Mesothelial cell of epicardium (in vitro differentiated cells): ENCODE measurements around the gene OR10H2. TPM values are rescaled to one million over a fixed set of nuclear protein-coding genes. Genes with fewer than 3 reads are reported as not detected.

Experiments used
- DNase-seq, 2 experiments: peaks; one replicate each; pipeline ENCODE4 v3.0.0; 2021; ENCODE audit warnings: low spot score in 2 of 2; ENCODE audit not compliant: unreplicated experiment in 2 of 2
- H3K27ac Mint-ChIP-seq: 2 replicates; pipeline ENCODE4 v1.8.0; 2021; ENCODE audit warnings: mixed read lengths
- H3K27me3 Mint-ChIP-seq: 2 replicates; pipeline ENCODE4 v1.8.0; 2021; ENCODE audit warnings: low read depth, mixed read lengths
- H3K36me3 Mint-ChIP-seq: 2 replicates; pipeline ENCODE4 v1.8.0; 2021; ENCODE audit warnings: mixed read lengths
- H3K4me1 Mint-ChIP-seq: 2 replicates; pipeline ENCODE4 v1.8.0; 2021; ENCODE audit warnings: mixed read lengths
- H3K4me3 Mint-ChIP-seq: 2 replicates; pipeline ENCODE4 v1.8.0; 2021; ENCODE audit warnings: mild to moderate bottlenecking, moderate library complexity, mixed read lengths
- H3K9me3 Mint-ChIP-seq: 2 replicates; pipeline ENCODE4 v1.8.0; 2021; ENCODE audit warnings: mixed read lengths
- total RNA-seq: library from RNA; stranded (reverse); gene quantifications from 3 replicates; pipeline ENCODE4 v1.2.1, GENCODE V29; 2021
- TF ChIP-seq, protein P1 (sequence below): fragments of 200-600 bp; sonication (generic); IDR thresholded peaks from one replicate; pipeline ENCODE4 v1.5.0; 2021; ENCODE audit warnings: antibody characterized with exemption; ENCODE audit not compliant: unreplicated experiment

The OR10H2 gene
- total RNA-seq, 1 donor from 2014 or later = not detected

DNA sequence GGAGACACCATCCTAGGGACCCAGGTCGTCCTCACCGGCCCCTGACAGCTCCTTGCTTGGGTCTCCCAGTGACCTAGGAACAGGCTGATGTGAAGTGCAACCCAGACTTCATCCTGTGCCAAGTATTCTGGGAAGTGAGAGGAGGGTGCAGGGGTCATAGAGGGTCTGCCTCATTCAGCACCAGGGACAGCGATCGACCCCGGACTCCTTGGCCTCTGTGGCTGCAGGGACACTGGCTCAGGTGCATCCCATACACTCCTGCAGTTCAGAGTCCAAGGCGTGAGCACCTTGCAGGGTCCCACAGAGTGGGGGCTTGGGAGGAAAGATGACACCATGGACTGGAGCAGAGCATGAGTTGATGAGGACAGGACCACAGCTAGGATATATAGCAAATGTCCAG lies 10.0 kb upstream of the OR10H2 start:
- no peak for DNase-seq
- no peak overlapping the region for H3K4me3 Mint-ChIP-seq
- TF ChIP-seq, protein P1, sequence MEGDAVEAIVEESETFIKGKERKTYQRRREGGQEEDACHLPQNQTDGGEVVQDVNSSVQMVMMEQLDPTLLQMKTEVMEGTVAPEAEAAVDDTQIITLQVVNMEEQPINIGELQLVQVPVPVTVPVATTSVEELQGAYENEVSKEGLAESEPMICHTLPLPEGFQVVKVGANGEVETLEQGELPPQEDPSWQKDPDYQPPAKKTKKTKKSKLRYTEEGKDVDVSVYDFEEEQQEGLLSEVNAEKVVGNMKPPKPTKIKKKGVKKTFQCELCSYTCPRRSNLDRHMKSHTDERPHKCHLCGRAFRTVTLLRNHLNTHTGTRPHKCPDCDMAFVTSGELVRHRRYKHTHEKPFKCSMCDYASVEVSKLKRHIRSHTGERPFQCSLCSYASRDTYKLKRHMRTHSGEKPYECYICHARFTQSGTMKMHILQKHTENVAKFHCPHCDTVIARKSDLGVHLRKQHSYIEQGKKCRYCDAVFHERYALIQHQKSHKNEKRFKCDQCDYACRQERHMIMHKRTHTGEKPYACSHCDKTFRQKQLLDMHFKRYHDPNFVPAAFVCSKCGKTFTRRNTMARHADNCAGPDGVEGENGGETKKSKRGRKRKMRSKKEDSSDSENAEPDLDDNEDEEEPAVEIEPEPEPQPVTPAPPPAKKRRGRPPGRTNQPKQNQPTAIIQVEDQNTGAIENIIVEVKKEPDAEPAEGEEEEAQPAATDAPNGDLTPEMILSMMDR = no peak
- peaks cover 74% of the 10 kb centered on the region for H3K9me3 Mint-ChIP-seq
- H3K27me3 Mint-ChIP-seq = no peaks in the 10 kb centered on the region
- H3K4me1 Mint-ChIP-seq = no peaks in the 10 kb centered on the region
- no peak overlapping the region for H3K27ac Mint-ChIP-seq
- H3K36me3 Mint-ChIP-seq = peaks cover 2% of the 10 kb centered on the region

DNA sequence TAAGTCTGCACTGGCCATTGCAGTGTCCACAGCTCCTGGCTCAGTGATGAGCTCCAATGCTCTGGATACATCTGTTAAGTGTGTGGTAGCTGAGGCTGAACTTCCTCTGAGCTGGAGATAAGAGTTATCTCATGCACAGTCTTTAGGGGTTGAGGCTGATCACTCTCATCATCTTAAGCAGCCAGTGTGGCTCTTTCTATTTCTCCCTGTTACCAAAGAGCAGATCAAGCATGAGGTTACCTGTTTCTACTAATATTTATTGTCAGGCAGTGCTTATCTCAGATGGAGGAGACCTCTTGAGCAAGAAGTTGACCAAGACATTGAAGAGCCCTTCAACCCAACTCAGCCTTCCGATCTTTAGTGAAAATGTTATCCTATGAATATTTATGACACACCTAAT lies 6.6 kb upstream of the OR10H2 start:
- Mint-ChIP-seq H3K36me3 (peaks cover 6% of the 10 kb centered on the region), H3K27me3 (no peaks in the 10 kb centered on the region), H3K4me1 (no peaks in the 10 kb centered on the region), H3K4me3 (no peak overlapping the region), H3K27ac (no peak overlapping the region), H3K9me3 (peaks cover 80% of the 10 kb centered on the region)
- no peak for DNase-seq
- TF ChIP-seq, protein P1 = no peak

DNA sequence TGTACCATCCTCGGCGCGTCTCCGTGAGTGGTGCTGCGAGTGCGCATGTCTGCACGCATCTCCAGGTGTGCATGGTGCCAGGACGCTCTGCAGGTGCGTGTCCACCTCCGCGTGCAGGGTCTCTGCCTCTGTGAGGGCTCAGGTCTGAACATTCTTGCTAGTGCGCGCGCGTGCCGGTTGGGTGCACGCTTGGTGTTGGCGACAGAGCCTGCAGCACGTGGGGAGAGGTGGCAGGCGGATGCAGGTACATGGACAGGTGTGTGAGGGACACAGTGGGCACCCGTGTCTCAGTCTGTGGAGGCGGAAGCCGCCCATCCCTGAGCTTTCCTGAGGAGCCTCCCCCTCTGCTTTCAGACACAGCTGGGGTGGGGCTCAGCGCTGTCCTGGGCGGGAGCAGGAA lies 4.9 kb upstream of the OR10H2 start:
- Mint-ChIP-seq H3K9me3 (peaks cover 79% of the 10 kb centered on the region), H3K36me3 (peaks cover 6% of the 10 kb centered on the region), H3K27ac (no peak overlapping the region), H3K4me1 (no peaks in the 10 kb centered on the region), H3K4me3 (no peak overlapping the region), H3K27me3 (no peaks in the 10 kb centered on the region)
- TF ChIP-seq, protein P1 = no peak
- no peak for DNase-seq

DNA sequence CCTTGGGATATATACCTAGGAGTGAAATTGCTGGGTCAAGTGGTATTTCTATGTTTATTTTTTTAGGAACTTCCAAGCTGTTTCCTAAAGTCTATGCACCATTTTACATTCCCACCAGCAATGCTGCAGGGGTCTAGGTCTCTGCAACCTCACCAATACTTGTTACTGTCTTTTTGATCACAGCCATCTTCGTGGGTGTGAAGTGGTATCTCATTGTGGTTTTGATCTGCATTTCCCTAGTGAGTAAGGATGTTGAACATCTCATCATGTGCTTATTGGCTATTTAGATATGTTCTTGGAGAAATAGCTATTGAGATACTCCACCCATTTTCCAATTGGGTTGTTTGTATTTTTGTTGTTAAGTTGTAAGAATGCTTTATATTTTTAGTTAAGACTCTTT lies 2.7 kb downstream of the OR10H2 start:
- no peaks in the 10 kb centered on the region for H3K27me3 Mint-ChIP-seq
- no peaks in the 10 kb centered on the region for H3K4me1 Mint-ChIP-seq
- H3K4me3 Mint-ChIP-seq = no peak overlapping the region
- H3K9me3 Mint-ChIP-seq = peaks cover 82% of the 10 kb centered on the region
- H3K36me3 Mint-ChIP-seq = peaks cover 2% of the 10 kb centered on the region
- TF ChIP-seq, protein P1 = no peak
- H3K27ac Mint-ChIP-seq = no peak overlapping the region
- no peak for DNase-seq

DNA sequence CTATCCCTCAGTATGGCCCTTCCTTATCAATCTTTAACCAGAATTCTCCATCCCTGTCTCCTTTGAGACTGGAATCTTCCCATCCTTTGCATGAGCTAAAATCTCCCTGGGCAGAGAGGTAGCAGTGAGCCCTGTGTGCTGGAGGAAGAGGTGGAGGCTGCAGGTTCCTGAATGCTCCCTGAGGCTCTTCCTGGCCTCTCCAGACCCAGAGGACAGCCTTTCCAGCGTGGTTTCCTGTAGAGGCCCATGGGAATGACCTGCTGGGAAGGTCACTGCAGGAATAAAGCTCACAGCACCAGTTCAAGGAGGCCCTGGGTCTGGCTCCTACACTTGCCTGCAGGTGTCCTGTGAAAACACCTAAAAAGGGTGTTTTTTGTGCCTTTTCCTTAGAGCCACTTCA lies 4.6 kb downstream of the OR10H2 start:
- no peak for DNase-seq
- H3K27me3 Mint-ChIP-seq = no peaks in the 10 kb centered on the region
- TF ChIP-seq, protein P1 = no peak
- H3K27ac Mint-ChIP-seq = no peak overlapping the region
- no peaks in the 10 kb centered on the region for H3K36me3 Mint-ChIP-seq
- no peaks in the 10 kb centered on the region for H3K4me1 Mint-ChIP-seq
- peaks cover 73% of the 10 kb centered on the region for H3K9me3 Mint-ChIP-seq
- no peak overlapping the region for H3K4me3 Mint-ChIP-seq

DNA sequence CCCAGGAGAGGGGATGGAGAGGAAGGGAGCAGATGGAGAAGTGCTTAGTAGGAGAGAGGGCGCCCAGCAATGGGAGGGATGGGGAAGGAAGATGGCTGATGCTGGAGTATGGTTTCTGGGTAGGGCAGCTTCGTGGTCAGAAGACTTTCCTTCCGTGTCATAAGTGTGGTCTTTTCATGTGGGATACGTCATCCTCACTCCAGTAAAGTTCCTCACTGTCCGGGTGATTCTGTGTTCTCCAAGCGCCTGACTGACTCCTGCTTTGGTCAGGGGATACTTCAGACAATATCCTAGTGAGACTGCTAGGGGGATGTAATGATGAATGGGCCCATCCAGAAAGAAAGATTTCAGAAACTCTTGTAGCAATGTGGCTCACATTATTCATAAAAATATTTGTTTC lies 6.1 kb downstream of the OR10H2 start:
- Mint-ChIP-seq H3K4me3 (no peak overlapping the region), H3K36me3 (no peaks in the 10 kb centered on the region), H3K27me3 (no peaks in the 10 kb centered on the region), H3K27ac (no peak overlapping the region), H3K9me3 (peaks cover 72% of the 10 kb centered on the region), H3K4me1 (no peaks in the 10 kb centered on the region)
- no peak for DNase-seq
- TF ChIP-seq, protein P1 = no peak
